H1 (cell line): Measurements from ENCODE around the gene MEF2C. TPM values are rescaled to one million over a fixed set of nuclear protein-coding genes. Genes with fewer than 3 reads are reported as not detected.

Source experiments
- CTCF ChIA-PET: fragments of 300-600 bp; sonication (Branson Sonifier 250); formaldehyde crosslinking; loops from one replicate; lab custom pipeline; 2021; ENCODE audit not compliant: partially characterized antibody; lab: Charles Lee
- POLR2A ChIA-PET: fragments of 300-600 bp; sonication (Branson Sonifier 250); formaldehyde crosslinking; loops from one replicate; lab custom pipeline; 2021; ENCODE audit warnings: inconsistent platforms; ENCODE audit not compliant: partially characterized antibody; lab: Charles Lee
- DNase-seq, 2 experiments: peaks; one replicate each; pipeline versions ENCODE4 v3.0.0 to v3.0.0-alpha.2; 2010 to 2022; ENCODE audit warnings: low spot score in 2 of 2, low read depth in 1 of 2, mixed read lengths in 1 of 2
- FAIRE-seq: peaks from 2 replicates; lab custom pipeline; 2011; peaks lifted over from hg19 to GRCh38; lab: Jason Lieb, UNC
- H2AFZ ChIP-seq: 2 replicates; pipeline ENCODE4 v1.8.1; 2012; ENCODE audit warnings: low read length, inconsistent platforms
- H2AK5ac ChIP-seq: 2 replicates; pipeline ENCODE4 v1.6.1; 2013; ENCODE audit warnings: low read depth, low read length
- H2BK120ac ChIP-seq: replicated peaks from 2 replicates; pipeline ENCODE3; 2013; ENCODE audit warnings: low read depth, low read length, inconsistent platforms
- H2BK12ac ChIP-seq: 2 replicates; pipeline ENCODE4 v1.6.1; 2013; ENCODE audit warnings: low read depth, low read length
- H2BK15ac ChIP-seq: 2 replicates; pipeline ENCODE4 v1.6.1; 2013; ENCODE audit warnings: low read length
- H2BK20ac ChIP-seq: 2 replicates; pipeline ENCODE4 v1.6.1; 2013; ENCODE audit warnings: low read length
- H2BK5ac ChIP-seq: 2 replicates; pipeline ENCODE4 v1.6.1; 2013; ENCODE audit warnings: low read depth, low read length
- H3K14ac ChIP-seq: 2 replicates; pipeline ENCODE4 v1.6.1; 2013; ENCODE audit warnings: inconsistent platforms; ENCODE audit not compliant: insufficient read length
- H3K18ac ChIP-seq: 2 replicates; pipeline ENCODE4 v1.6.1; 2013; ENCODE audit warnings: low read length; ENCODE audit errors: extremely low read depth
- H3K23ac ChIP-seq: 2 replicates; pipeline ENCODE4 v1.6.1; 2013; ENCODE audit warnings: inconsistent platforms; ENCODE audit not compliant: insufficient read length
- H3K23me2 ChIP-seq: 2 replicates; pipeline ENCODE4 v1.6.1; 2013; ENCODE audit warnings: low read depth, low read length
- H3K27ac ChIP-seq: 2 replicates; pipeline ENCODE4 v1.6.1; 2011; ENCODE audit warnings: low read depth, low read length, inconsistent platforms
- H3K27me3 ChIP-seq, 4 experiments: replicated peaks in 1 of 4; 1 replicate in 1 of 4; 2 replicates in 3 of 4; pipeline versions ENCODE4 v1.6.1 to v1.8.1; 2011 to 2013; ENCODE audit warnings: low read length in 3 of 4, mild to moderate bottlenecking in 3 of 4, inconsistent platforms in 2 of 4, mixed read lengths in 2 of 4, moderate library complexity in 1 of 4; ENCODE audit not compliant: control insufficient read depth in 3 of 4, insufficient read depth in 3 of 4; ENCODE audit errors: extremely low read depth in 1 of 4
- H3K36me3 ChIP-seq, 4 experiments: 2 replicates each; pipeline versions ENCODE4 v1.6.1 to v1.8.1; 2011 to 2013; ENCODE audit warnings: mild to moderate bottlenecking in 4 of 4, low read length in 3 of 4, moderate library complexity in 2 of 4, control low read depth in 1 of 4, inconsistent platforms in 1 of 4; ENCODE audit not compliant: insufficient read depth in 4 of 4, control insufficient read depth in 2 of 4
- H3K4ac ChIP-seq: replicated peaks from 2 replicates; pipeline ENCODE3; 2013; ENCODE audit warnings: low read length, low read depth, mixed read lengths, inconsistent platforms; ENCODE audit not compliant: insufficient read length
- H3K4me1 ChIP-seq, 4 experiments: replicated peaks in 1 of 4; 1 replicate in 1 of 4; 2 replicates in 3 of 4; pipeline versions ENCODE4 v1.6.1 to v1.8.1; 2011 to 2013; ENCODE audit warnings: low read length in 3 of 4, inconsistent platforms in 2 of 4, mixed read lengths in 1 of 4; ENCODE audit not compliant: insufficient read depth in 4 of 4, control insufficient read depth in 3 of 4
- H3K4me2 ChIP-seq, 2 experiments: 2 replicates each; pipeline versions ENCODE4 v1.6.1 to v1.8.1; 2011 to 2013; ENCODE audit warnings: low read depth in 2 of 2, low read length in 2 of 2, control low read depth in 1 of 2, inconsistent platforms in 1 of 2, mild to moderate bottlenecking in 1 of 2; ENCODE audit not compliant: insufficient read depth in 1 of 2
- H3K4me3 ChIP-seq, 4 experiments: fragments of 200-600, 300-600 bp in 1 of 4; sonication (generic), shearing (Covaris generic), sonication (Bioruptor Twin) in 1 of 4; 2 replicates each; pipeline versions ENCODE4 v1.5.1 to v1.8.1; 2011 to 2016; ENCODE audit warnings: low read length in 4 of 4, low read depth in 3 of 4, control low read depth in 2 of 4, inconsistent platforms in 2 of 4, mild to moderate bottlenecking in 2 of 4, mixed read lengths in 1 of 4, moderate library complexity in 1 of 4; ENCODE audit not compliant: insufficient read depth in 2 of 4; ENCODE audit errors: extremely low read depth in 1 of 4
- H3K56ac ChIP-seq: replicated peaks from 2 replicates; pipeline ENCODE3; 2013; ENCODE audit warnings: low read depth, mild to moderate bottlenecking, mixed read lengths, low read length, inconsistent platforms; ENCODE audit not compliant: insufficient read length
- H3K79me1 ChIP-seq: 2 replicates; pipeline ENCODE4 v1.6.1; 2013; ENCODE audit warnings: low read depth, low read length, control low read depth
- H3K79me2 ChIP-seq, 2 experiments: 2 replicates each; pipeline versions ENCODE4 v1.6.1 to v1.8.1; 2012 to 2013; ENCODE audit warnings: low read length in 2 of 2, mild to moderate bottlenecking in 2 of 2, inconsistent platforms in 1 of 2; ENCODE audit not compliant: insufficient read depth in 2 of 2, control insufficient read depth in 1 of 2
- H3K9ac ChIP-seq, 4 experiments: replicated peaks in 1 of 4; 1 replicate in 1 of 4; 2 replicates in 3 of 4; pipeline versions ENCODE4 v1.6.1 to v1.8.1; 2011 to 2013; ENCODE audit warnings: low read depth in 3 of 4, low read length in 3 of 4, control low read depth in 2 of 4, mild to moderate bottlenecking in 2 of 4, moderate library complexity in 2 of 4, inconsistent platforms in 1 of 4; ENCODE audit errors: extremely low read depth in 1 of 4
- H3K9me3 ChIP-seq, 2 experiments: 2 replicates each; pipeline versions ENCODE4 v1.6.1 to v1.8.1; 2012 to 2013; ENCODE audit warnings: mild to moderate bottlenecking in 2 of 2, moderate library complexity in 2 of 2, control low read depth in 1 of 2, inconsistent platforms in 1 of 2, low read depth in 1 of 2, low read length in 1 of 2, mixed read lengths in 1 of 2; ENCODE audit not compliant: insufficient read depth in 2 of 2
- H4K20me1 ChIP-seq, 2 experiments: replicated peaks in 1 of 2; 2 replicates each; pipeline versions ENCODE3 to v1.8.1; 2011 to 2013; ENCODE audit warnings: inconsistent platforms in 2 of 2, low read length in 2 of 2, mild to moderate bottlenecking in 1 of 2; ENCODE audit not compliant: insufficient read depth in 2 of 2, control insufficient read depth in 1 of 2
- H4K5ac ChIP-seq: 2 replicates; pipeline ENCODE4 v1.6.1; 2013; ENCODE audit warnings: low read length, low read depth, mixed read lengths, inconsistent platforms; ENCODE audit not compliant: insufficient read length
- H4K8ac ChIP-seq: 2 replicates; pipeline ENCODE4 v1.8.0; 2013; ENCODE audit warnings: mild to moderate bottlenecking, moderate library complexity, low read length, inconsistent platforms; ENCODE audit not compliant: insufficient read depth; ENCODE audit errors: extremely low read depth
- H4K91ac ChIP-seq: replicated peaks from 2 replicates; pipeline ENCODE3; 2013; ENCODE audit warnings: low read length, mixed read lengths, inconsistent platforms; ENCODE audit not compliant: insufficient read length
- TEAD4 ChIP-seq: IDR thresholded peaks from 2 replicates; pipeline ENCODE4 v1.6.1; 2012; ENCODE audit warnings: low read depth, low read length, inconsistent platforms, mixed read lengths
- WGBS, 2 experiments: shearing (Covaris generic) in 1 of 2; methylation state at CpG; one replicate each; pipeline versions ENCODE4 v1.1.6 to v1.1.7; 2013 to 2015; ENCODE audit warnings: low lambda C conversion rate in 2 of 2, mixed read lengths in 2 of 2, inconsistent platforms in 1 of 2, low coverage in 1 of 2, missing lambda C conversion rate in 1 of 2; ENCODE audit not compliant: insufficient replicate concordance in 2 of 2, insufficient coverage in 1 of 2, insufficient read length in 1 of 2; ENCODE audit errors: extremely low coverage in 1 of 2, missing lambda C conversion rate in 1 of 2; 5-methylcytosine and 5-hydroxymethylcytosine counted together
- polyA plus RNA-seq, 7 experiments: library from polyadenylated mRNA; depleted of rRNA in 3 of 7; stranded (reverse) in 5 of 7; unstranded in 2 of 7; fragments of >200 nt in 5 of 7; fragments of 200-250 nt in 2 of 7; gene quantifications; 1 replicate in 5 of 7; 2 replicates in 1 of 7; 4 replicates in 1 of 7; pipeline versions ENCODE4 v1.2.1 to v1.2.3, GENCODE V29; 2011 to 2013; ENCODE audit warnings: missing spikeins in 2 of 7, mixed read lengths in 2 of 7
- total RNA-seq: library from RNA; stranded (reverse); fragmentation: NEBNext Ultra II Directional; extraction: Animal tissue kit (Norgen Biotek cat#: 25700); gene quantifications from 2 replicates; pipeline ENCODE4 v1.2.1, GENCODE V29; 2021

Gene MEF2C
- total and polyA plus RNA-seq, 2 of the 8 experiments (the other 6 are each of a cell fraction or from before 2014, with no cell fraction given), result 0.59 to 0.99 TPM

GRCh38 chr5:88808153-88808552, 74.8 kb downstream of the MEF2C start:
- no peak overlapping the region for H2BK12ac ChIP-seq
- H4K5ac ChIP-seq, result no peak overlapping the region
- H3K36me3 ChIP-seq, result no peaks in the 10 kb centered on the region
- no peak overlapping the region for H2AK5ac ChIP-seq
- FAIRE-seq (no peak), DNase-seq (no peak)
- H3K56ac ChIP-seq, result no peak overlapping the region
- CTCF ChIA-PET, result no interaction called here
- H4K91ac ChIP-seq, result no peak overlapping the region
- no peak overlapping the region for H3K4me2 ChIP-seq
- H3K4me1 ChIP-seq, result no peaks in the 10 kb centered on the region
- H3K23me2 ChIP-seq, result no peaks in the 10 kb centered on the region
- H4K8ac ChIP-seq, result no peak overlapping the region
- H2AFZ ChIP-seq, result no peak overlapping the region
- H2BK20ac ChIP-seq, result no peak overlapping the region
- H4K20me1 ChIP-seq, result no peaks in the 10 kb centered on the region
- H3K23ac ChIP-seq, result no peak overlapping the region
- no peaks in the 10 kb centered on the region for H3K9me3 ChIP-seq
- no peak overlapping the region for H3K4me3 ChIP-seq
- POLR2A ChIA-PET, result no interaction called here
- no peak overlapping the region for H2BK120ac ChIP-seq
- H3K4ac ChIP-seq, result no peak overlapping the region
- no peak overlapping the region for H2BK5ac ChIP-seq
- no peak overlapping the region for H2BK15ac ChIP-seq
- H3K14ac ChIP-seq, result no peak overlapping the region
- H3K9ac ChIP-seq, result no peak overlapping the region
- no peak overlapping the region for H3K18ac ChIP-seq
- WGBS, 2 experiments, result 81% methylated on average over 2 of the region's 2 CpGs; no CpG with 5 or more reads in 1 of the 2 experiments
- H3K27ac ChIP-seq, result no peak overlapping the region
- no peaks in the 10 kb centered on the region for H3K79me1 ChIP-seq
- H3K79me2 ChIP-seq, result no peaks in the 10 kb centered on the region
- no peaks in the 10 kb centered on the region for H3K27me3 ChIP-seq
- no peak for TF ChIP-seq TEAD4
